ENCODE results near the gene FKBP9.

The FKBP9 gene

DNA sequence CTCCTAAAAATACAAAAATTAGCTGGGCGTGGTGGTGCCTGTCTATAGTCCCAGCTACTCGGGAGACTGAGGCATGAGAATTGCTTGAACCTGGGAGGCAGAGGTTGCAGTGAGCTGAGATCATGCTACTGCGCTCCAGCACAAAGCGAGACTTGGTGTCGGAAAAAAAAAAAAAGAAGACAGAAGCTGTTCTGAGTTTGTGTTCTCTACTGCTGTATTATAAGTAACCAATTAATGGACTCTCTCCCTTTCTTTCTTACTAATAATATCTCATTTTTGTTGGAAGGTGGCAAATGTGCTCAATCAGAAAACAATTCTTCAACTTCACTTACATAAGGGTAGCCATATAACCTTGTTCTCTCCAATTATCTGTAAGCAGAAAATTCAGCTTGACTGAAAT, 97.9 kb downstream of the FKBP9 start:
- DNase-seq (ENCODE audit: insufficient read length, low spot score): no peak
- no peak for FAIRE-seq
- TF ChIP-seq POLR2A (IDR thresholded peaks at IDR 0.05; ENCODE audit: low read depth, low read length): no peak
